Measurements from ENCODE around the gene EPHB1.

EPHB1 gene

DNA sequence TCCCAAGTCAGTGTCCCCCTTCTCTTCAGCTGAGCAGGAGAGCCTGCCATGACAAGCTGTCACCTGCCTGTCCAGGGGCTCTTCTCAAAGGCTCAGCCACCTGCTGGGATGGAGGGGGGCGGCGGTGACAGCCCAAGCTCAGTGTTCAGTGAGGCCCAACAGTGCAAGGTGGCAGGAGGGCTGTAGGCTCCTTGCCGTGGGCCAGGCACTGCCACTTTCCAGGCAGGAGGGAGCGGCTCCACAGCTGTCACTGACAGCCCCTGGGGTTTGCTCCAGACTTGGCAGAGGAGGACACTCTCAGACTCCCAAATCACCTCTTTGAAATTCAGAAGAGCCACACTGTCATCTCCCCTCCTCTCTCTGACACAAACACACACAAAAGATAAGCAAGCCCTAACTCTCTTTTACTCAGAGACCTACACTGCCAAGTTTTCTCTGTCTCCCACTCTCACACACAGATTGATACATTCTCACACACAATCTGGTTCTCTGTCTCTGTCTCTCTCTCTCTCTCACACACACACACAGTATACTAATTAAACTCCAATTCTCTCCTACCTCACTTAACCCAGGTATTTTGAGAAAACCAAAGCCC is 443.3 kb downstream of the EPHB1 start:
- no peak overlapping the region for H3K4me3 ChIP-seq (ENCODE audit: low read depth, low read length)
- in situ Hi-C loops (cut with HindIII; ENCODE audit: low sequenced_read_pairs) = no loop called here
- TF ChIP-seq, protein P1, sequence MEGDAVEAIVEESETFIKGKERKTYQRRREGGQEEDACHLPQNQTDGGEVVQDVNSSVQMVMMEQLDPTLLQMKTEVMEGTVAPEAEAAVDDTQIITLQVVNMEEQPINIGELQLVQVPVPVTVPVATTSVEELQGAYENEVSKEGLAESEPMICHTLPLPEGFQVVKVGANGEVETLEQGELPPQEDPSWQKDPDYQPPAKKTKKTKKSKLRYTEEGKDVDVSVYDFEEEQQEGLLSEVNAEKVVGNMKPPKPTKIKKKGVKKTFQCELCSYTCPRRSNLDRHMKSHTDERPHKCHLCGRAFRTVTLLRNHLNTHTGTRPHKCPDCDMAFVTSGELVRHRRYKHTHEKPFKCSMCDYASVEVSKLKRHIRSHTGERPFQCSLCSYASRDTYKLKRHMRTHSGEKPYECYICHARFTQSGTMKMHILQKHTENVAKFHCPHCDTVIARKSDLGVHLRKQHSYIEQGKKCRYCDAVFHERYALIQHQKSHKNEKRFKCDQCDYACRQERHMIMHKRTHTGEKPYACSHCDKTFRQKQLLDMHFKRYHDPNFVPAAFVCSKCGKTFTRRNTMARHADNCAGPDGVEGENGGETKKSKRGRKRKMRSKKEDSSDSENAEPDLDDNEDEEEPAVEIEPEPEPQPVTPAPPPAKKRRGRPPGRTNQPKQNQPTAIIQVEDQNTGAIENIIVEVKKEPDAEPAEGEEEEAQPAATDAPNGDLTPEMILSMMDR (IDR thresholded peaks at IDR 0.05; ENCODE audit: low read depth, low read length, missing control alignments) = no peak
- no peak for DNase-seq (ENCODE audit: low read depth)

DNA sequence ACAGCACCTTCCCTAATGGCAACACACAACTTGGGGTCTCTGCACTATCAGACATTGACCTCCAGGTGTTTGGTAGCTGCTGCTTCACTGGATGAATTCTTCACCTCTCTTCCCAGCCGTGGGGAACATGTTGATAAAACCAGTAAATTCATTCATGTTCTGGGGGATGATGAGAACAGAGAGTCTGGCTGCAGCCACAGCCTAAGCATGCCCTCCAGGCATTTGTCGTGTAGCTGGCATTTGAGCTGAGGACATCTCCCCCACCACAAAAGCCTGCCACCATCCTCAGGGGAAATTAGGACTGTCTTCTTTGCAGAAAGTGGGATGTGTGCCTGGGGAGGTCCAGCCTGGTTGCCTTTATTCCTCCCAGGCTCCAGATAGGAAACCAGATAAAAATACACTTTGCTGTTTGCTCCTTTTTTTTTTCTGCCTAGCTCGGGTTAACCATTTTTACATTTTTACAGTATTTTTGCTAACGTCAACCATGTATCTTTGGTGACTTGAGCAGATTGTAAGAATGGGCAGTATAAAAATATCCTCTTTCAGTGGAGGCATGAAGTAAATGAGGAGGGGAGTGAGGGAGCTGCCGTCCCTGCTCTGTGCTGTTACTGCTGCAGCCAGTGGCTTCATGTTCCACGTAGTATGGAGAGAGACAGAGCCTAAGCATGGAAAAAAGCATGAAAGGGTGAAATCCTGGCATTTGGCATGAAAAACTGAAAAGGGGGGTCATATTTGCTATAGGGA is 444.0 kb downstream of the EPHB1 start:
- TF ChIP-seq, protein P1 (IDR thresholded peaks at IDR 0.05; ENCODE audit: low read depth, low read length, missing control alignments) = no peak
- DNase-seq (ENCODE audit: low read depth) = no peak
- H3K4me3 ChIP-seq (ENCODE audit: low read depth, low read length) = no peak overlapping the region
- in situ Hi-C loops (cut with HindIII; ENCODE audit: low sequenced_read_pairs) = no loop called here

DNA sequence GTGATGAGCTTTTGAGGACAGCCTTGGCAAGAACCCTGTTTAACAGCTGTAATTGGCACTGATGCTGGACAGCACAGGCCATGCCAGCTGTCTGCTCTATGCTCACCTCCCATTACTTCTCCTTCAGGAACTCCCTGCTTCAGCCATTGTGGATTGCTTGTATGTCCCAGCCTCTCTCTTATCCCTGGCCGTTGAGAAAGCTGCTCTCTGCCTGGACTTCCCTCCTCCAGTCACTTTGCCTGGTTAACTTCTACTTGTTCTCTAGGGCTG is 444.5 kb downstream of the EPHB1 start:
- no peak for DNase-seq (ENCODE audit: low read depth)
- in situ Hi-C loops (cut with HindIII; ENCODE audit: low sequenced_read_pairs) = no loop called here
- TF ChIP-seq, protein P1 (IDR thresholded peaks at IDR 0.05; ENCODE audit: low read depth, low read length, missing control alignments) = no peak

DNA sequence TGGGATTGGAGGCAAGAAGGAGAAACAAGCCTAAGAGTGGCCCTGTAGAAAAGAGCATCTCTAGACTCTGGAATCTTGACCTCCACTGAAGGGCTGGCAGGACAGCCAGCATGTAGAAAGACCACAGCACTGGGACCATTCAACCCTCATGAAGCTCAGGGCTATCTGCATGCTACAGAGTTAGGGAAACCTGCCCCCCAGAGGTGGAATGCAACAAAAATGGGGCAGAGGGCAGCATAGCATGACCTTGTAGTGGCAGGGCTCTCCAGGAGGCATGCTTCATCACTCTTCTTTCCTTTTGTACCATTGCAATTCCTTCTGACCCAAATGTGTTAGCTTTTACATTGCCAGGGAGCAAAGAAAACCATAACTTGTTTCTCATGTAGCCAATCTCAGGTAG is 445.4 kb downstream of the EPHB1 start:
- no peak for DNase-seq (ENCODE audit: low read depth)
- TF ChIP-seq, protein P1 (IDR thresholded peaks at IDR 0.05; ENCODE audit: low read depth, low read length, missing control alignments) = no peak
- no peak overlapping the region for H3K4me3 ChIP-seq (ENCODE audit: low read depth, low read length)
- in situ Hi-C loops (cut with HindIII; ENCODE audit: low sequenced_read_pairs) = no loop called here

More for the DNA sequence above, 444.5 kb downstream of the EPHB1 start:
- no peak overlapping the region for H3K4me3 ChIP-seq (ENCODE audit: low read depth, low read length)

DNA sequence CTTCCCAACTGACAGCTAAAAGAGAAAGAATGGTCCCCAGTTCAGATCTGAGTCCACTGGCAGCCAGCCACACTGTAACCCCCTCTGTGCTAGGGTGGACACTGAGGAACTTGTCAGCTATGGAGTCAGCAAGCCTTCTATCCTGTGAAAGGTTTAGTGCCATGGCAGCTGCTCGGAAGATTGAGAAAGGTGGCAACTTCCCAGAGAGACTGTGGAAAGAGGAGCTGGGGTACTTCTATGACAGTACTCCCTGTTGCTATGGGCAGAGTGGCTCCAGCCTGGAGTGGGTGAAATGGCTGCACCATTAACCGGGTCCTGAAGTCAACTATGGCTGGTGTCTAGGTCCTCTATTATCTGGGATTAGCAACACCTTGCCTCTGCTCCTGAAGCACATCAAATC is 447.2 kb downstream of the EPHB1 start:
- in situ Hi-C loops (cut with HindIII; ENCODE audit: low sequenced_read_pairs) = no loop called here
- no peak overlapping the region for H3K4me3 ChIP-seq (ENCODE audit: low read depth, low read length)
- no peak for DNase-seq (ENCODE audit: low read depth)
- TF ChIP-seq, protein P1 (IDR thresholded peaks at IDR 0.05; ENCODE audit: low read depth, low read length, missing control alignments) = no peak

DNA sequence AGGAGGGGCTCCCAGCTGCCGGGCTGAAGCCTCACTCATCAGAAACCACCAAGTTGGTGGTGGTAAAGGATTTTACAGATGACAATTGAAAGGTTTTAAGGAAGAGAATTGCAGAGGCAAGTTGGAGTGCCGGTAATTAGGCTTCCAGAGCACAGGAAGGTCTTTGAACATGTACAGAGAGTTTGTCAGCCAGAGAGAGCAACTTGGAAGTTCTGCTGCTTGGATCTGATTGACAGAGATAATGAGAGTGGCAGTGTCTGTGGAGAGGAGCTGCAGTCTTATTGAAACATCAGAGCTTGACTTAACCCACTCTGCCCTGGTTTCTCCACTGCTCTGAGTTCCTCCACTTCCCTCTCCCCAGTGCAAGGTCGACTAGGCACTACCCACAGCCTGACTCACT is 448.6 kb downstream of the EPHB1 start:
- in situ Hi-C loops (cut with HindIII; ENCODE audit: low sequenced_read_pairs) = no loop called here
- DNase-seq (ENCODE audit: low read depth) = no peak
- TF ChIP-seq, protein P1 (IDR thresholded peaks at IDR 0.05; ENCODE audit: low read depth, low read length, missing control alignments) = no peak
- H3K4me3 ChIP-seq (ENCODE audit: low read depth, low read length) = no peak overlapping the region
